Osteocyte (in vitro differentiated cells): ENCODE data around the gene DHRS12. TPM values are rescaled to one million over a fixed set of nuclear protein-coding genes. Genes with fewer than 3 reads are reported as not detected.

Source experiments
- DNase-seq: peaks from one replicate; pipeline ENCODE4 v3.0.0; 2021; ENCODE audit warnings: mixed read lengths; ENCODE audit not compliant: unreplicated experiment; ENCODE audit errors: extremely low spot score
- H3K27ac Mint-ChIP-seq: one replicate; pipeline ENCODE4 v1.8.0; 2021; ENCODE audit warnings: mild to moderate bottlenecking, mixed read lengths; ENCODE audit not compliant: unreplicated experiment
- H3K27me3 Mint-ChIP-seq: one replicate; pipeline ENCODE4 v1.8.0; 2021; ENCODE audit warnings: mixed read lengths; ENCODE audit not compliant: unreplicated experiment
- H3K36me3 Mint-ChIP-seq: one replicate; pipeline ENCODE4 v1.8.0; 2021; ENCODE audit warnings: mixed read lengths; ENCODE audit not compliant: unreplicated experiment
- H3K4me1 Mint-ChIP-seq: one replicate; pipeline ENCODE4 v1.8.0; 2021; ENCODE audit warnings: mixed read lengths; ENCODE audit not compliant: unreplicated experiment
- H3K4me3 Mint-ChIP-seq: one replicate; pipeline ENCODE4 v1.8.0; 2021; ENCODE audit warnings: mild to moderate bottlenecking, moderate library complexity, mixed read lengths; ENCODE audit not compliant: unreplicated experiment
- H3K9me3 Mint-ChIP-seq: one replicate; pipeline ENCODE4 v1.8.0; 2021; ENCODE audit warnings: mixed read lengths; ENCODE audit not compliant: unreplicated experiment
- CTCF ChIP-seq: fragments of 200-600 bp; sonication (generic); IDR thresholded peaks from 2 replicates; pipeline ENCODE4 v1.5.0; 2021; ENCODE audit warnings: antibody characterized with exemption, mild to moderate bottlenecking, moderate library complexity
- total RNA-seq: library from RNA; stranded (reverse); gene quantifications from 2 replicates; pipeline ENCODE4 v1.2.1, GENCODE V29; 2021

The DHRS12 gene
- total RNA-seq, 1 donor from 2014 or later = 9.2 TPM

GRCh38 chr13:51801631-51802099 is 2.3 kb downstream of the DHRS12 start:
- DNase-seq = no peak
- peaks cover 34% of the 10 kb centered on the region for H3K4me1 Mint-ChIP-seq
- no peaks in the 10 kb centered on the region for H3K9me3 Mint-ChIP-seq
- H3K27ac Mint-ChIP-seq = peak overlapping the region; percentile 86
- H3K4me3 Mint-ChIP-seq = no peak overlapping the region
- peaks cover 2% of the 10 kb centered on the region for H3K36me3 Mint-ChIP-seq
- H3K27me3 Mint-ChIP-seq = no peaks in the 10 kb centered on the region
- no peak for TF ChIP-seq CTCF

GRCh38 chr13:51800486-51800885 is 3.5 kb downstream of the DHRS12 start:
- TF ChIP-seq CTCF = no peak
- Mint-ChIP-seq H3K4me3 (no peak overlapping the region), H3K4me1 (peaks cover 34% of the 10 kb centered on the region), H3K36me3 (peaks cover 4% of the 10 kb centered on the region), H3K9me3 (no peaks in the 10 kb centered on the region), H3K27ac (no peak overlapping the region), H3K27me3 (no peaks in the 10 kb centered on the region)
- DNase-seq = no peak

GRCh38 chr13:51799261-51799660 is 4.7 kb downstream of the DHRS12 start:
- Mint-ChIP-seq H3K9me3 (no peaks in the 10 kb centered on the region), H3K27me3 (no peaks in the 10 kb centered on the region), H3K27ac (no peak overlapping the region), H3K36me3 (peaks cover 4% of the 10 kb centered on the region), H3K4me1 (peaks cover 24% of the 10 kb centered on the region), H3K4me3 (no peak overlapping the region)
- DNase-seq = no peak
- TF ChIP-seq CTCF = no peak

- Mint-ChIP-seq H3K36me3 (peaks cover 4% of the 10 kb centered on the region), H3K27me3 (no peaks in the 10 kb centered on the region), H3K9me3 (no peaks in the 10 kb centered on the region), H3K4me3 (no peak overlapping the region), H3K4me1 (peaks cover 25% of the 10 kb centered on the region), H3K27ac (no peak overlapping the region)
- peak; percentile 63 for TF ChIP-seq CTCF
- no peak for DNase-seq
These were observed 6.1 kb downstream of the DHRS12 start for GRCh38 chr13:51797664-51798488.

GRCh38 chr13:51796546-51796945 is 7.4 kb downstream of the DHRS12 start:
- no peak for DNase-seq
- H3K9me3 Mint-ChIP-seq = no peaks in the 10 kb centered on the region
- peaks cover 11% of the 10 kb centered on the region for H3K4me1 Mint-ChIP-seq
- peaks cover 4% of the 10 kb centered on the region for H3K36me3 Mint-ChIP-seq
- H3K4me3 Mint-ChIP-seq = no peak overlapping the region
- H3K27me3 Mint-ChIP-seq = no peaks in the 10 kb centered on the region
- H3K27ac Mint-ChIP-seq = no peak overlapping the region
- no peak for TF ChIP-seq CTCF
